ENCODE measurements around the gene CTXND2.

GRCh38 chr1:150917387-150917786, 30.5 kb downstream of the CTXND2 start:
- TF ChIP-seq CTCF (conservative IDR thresholded peaks at IDR 0.05; ENCODE audit: low read length) (no peak), EZH2phosphoT487 (IDR thresholded peaks at IDR 0.05; ENCODE audit: borderline replicate concordance, low read depth, low read length) (no peak)

Measured in OCI-LY7 (cell line).